SK-N-SH (cell line): Measurements from ENCODE around the gene CACNA1A. TPM values are rescaled to one million over a fixed set of nuclear protein-coding genes. Genes with fewer than 3 reads are reported as not detected.
"Not testable (repeated sequence)": the region's sequence is repeated elsewhere in the genome, so short reads cannot be mapped to it uniquely, and the experiment has no call there.

Experiments
- CTCF ChIA-PET: fragments of 300-600, 350-600 bp; formaldehyde crosslinking; extraction: SDS; loops from one replicate; lab custom pipeline; 2021; lab: Yijun Ruan, JAX
- POLR2A ChIA-PET: fragments of 350-600 bp; sonication (Branson Sonifier 250); formaldehyde crosslinking; extraction: SDS; loops from one replicate; lab custom pipeline; 2020; ENCODE audit warnings: antibody characterized with exemption, inconsistent platforms; lab: Yijun Ruan, JAX
- DNase-seq: peaks from one replicate; pipeline ENCODE4 v3.0.0; 2012
- H2AFZ ChIP-seq: fragments of 200-600 bp; sonication (generic); 2 replicates; pipeline ENCODE4 v1.8.1; 2016; ENCODE audit warnings: antibody characterized with exemption, mild to moderate bottlenecking, low read depth
- H3F3A ChIP-seq: fragments of 200-600 bp; sonication (generic); replicated peaks from 2 replicates; pipeline ENCODE3; 2016; ENCODE audit warnings: antibody characterized with exemption, mild to moderate bottlenecking; ENCODE audit not compliant: insufficient read depth
- H3K27ac ChIP-seq, 2 experiments: fragments of 200-500 bp in 1 of 2; fragments of 200-600 bp in 1 of 2; sonication (Bioruptor generic) in 1 of 2; sonication (generic), shearing (Covaris generic) in 1 of 2; 2 replicates each; pipeline versions ENCODE4 v1.5.1 to v1.6.1; 2014 to 2016; ENCODE audit warnings: low read depth in 2 of 2, inconsistent platforms in 1 of 2, low read length in 1 of 2, mild to moderate bottlenecking in 1 of 2, mixed read lengths in 1 of 2
- H3K27me3 ChIP-seq: fragments of 200-600 bp; sonication (generic), shearing (Covaris generic); 2 replicates; pipeline ENCODE4 v1.6.1; 2016; ENCODE audit warnings: mixed run types; ENCODE audit not compliant: insufficient read depth
- H3K36me3 ChIP-seq, 2 experiments: fragments of 200-500 bp in 1 of 2; fragments of 200-600 bp in 1 of 2; sonication (Bioruptor generic) in 1 of 2; sonication (generic) in 1 of 2; replicated peaks in 1 of 2; 2 replicates each; pipeline versions ENCODE3 to v1.5.1; 2014 to 2016; ENCODE audit warnings: low read length in 1 of 2, mild to moderate bottlenecking in 1 of 2; ENCODE audit not compliant: insufficient read depth in 2 of 2, control insufficient read depth in 1 of 2
- H3K4me1 ChIP-seq, 2 experiments: fragments of 200-500 bp in 1 of 2; fragments of 200-600 bp in 1 of 2; sonication (Bioruptor generic) in 1 of 2; sonication (generic), shearing (Covaris generic) in 1 of 2; 2 replicates each; pipeline versions ENCODE4 v1.5.1 to v1.6.1; 2014 to 2016; ENCODE audit warnings: low read depth in 1 of 2, low read length in 1 of 2, mixed run types in 1 of 2; ENCODE audit not compliant: insufficient read depth in 2 of 2, control insufficient read depth in 1 of 2
- H3K4me2 ChIP-seq: fragments of 200-600 bp; sonication (generic), shearing (Covaris generic); 2 replicates; pipeline ENCODE4 v1.6.1; 2017; ENCODE audit warnings: mixed run types
- H3K4me3 ChIP-seq, 2 experiments: fragments of 200-500 bp in 1 of 2; fragments of 200-600 bp in 1 of 2; sonication (Bioruptor generic) in 1 of 2; sonication (generic), shearing (Covaris generic) in 1 of 2; 2 replicates each; pipeline versions ENCODE4 v1.5.1 to v1.8.1; 2014 to 2016; ENCODE audit warnings: low read depth in 2 of 2, inconsistent platforms in 1 of 2, low read length in 1 of 2, mild to moderate bottlenecking in 1 of 2, mixed read lengths in 1 of 2, moderate library complexity in 1 of 2
- H3K79me2 ChIP-seq: fragments of 200-600 bp; sonication (generic); 2 replicates; pipeline ENCODE4 v1.8.1; 2017; ENCODE audit warnings: mild to moderate bottlenecking; ENCODE audit not compliant: insufficient read depth
- H3K9ac ChIP-seq: fragments of 200-600 bp; sonication (generic); 2 replicates; pipeline ENCODE4 v1.6.1; 2017; ENCODE audit warnings: mixed run types
- H3K9me2 ChIP-seq: fragments of 200-600 bp; sonication (generic); 2 replicates; pipeline ENCODE4 v1.6.1; 2017; ENCODE audit warnings: mixed run types
- H3K9me3 ChIP-seq: fragments of 200-600 bp; sonication (generic); 2 replicates; pipeline ENCODE4 v1.6.1; 2017; ENCODE audit warnings: mixed run types, mild to moderate bottlenecking, moderate library complexity
- H4K20me1 ChIP-seq: fragments of 200-600 bp; sonication (generic); 2 replicates; pipeline ENCODE4 v1.6.1; 2017; ENCODE audit warnings: mild to moderate bottlenecking, mixed run types; ENCODE audit not compliant: insufficient read depth
- EZH2phosphoT487 ChIP-seq: fragments of 200-600 bp; sonication (generic); IDR thresholded peaks from 2 replicates; pipeline ENCODE4 v1.6.1; 2017; ENCODE audit warnings: low read depth, mixed run types, mild to moderate bottlenecking, antibody characterized with exemption, moderate library complexity, borderline replicate concordance
- FOSL2 ChIP-seq: IDR thresholded peaks from 2 replicates; pipeline ENCODE4 v1.4.0; 2012; ENCODE audit warnings: low read depth, mild to moderate bottlenecking, moderate library complexity, borderline replicate concordance
- FOXM1 ChIP-seq: IDR thresholded peaks from 2 replicates; pipeline ENCODE4 v1.4.0; 2012; ENCODE audit warnings: low read depth, mild to moderate bottlenecking
- MEF2A ChIP-seq: IDR thresholded peaks from 2 replicates; pipeline ENCODE4 v1.4.0; 2012; ENCODE audit warnings: low read depth, borderline replicate concordance
- REST ChIP-seq: IDR thresholded peaks from 2 replicates; pipeline ENCODE4 v1.6.1; 2012; ENCODE audit warnings: mild to moderate bottlenecking, low read depth, low read length, moderate library complexity
- WGBS: methylation state at CpG from one replicate; pipeline ENCODE4 v1.1.6; 2017; ENCODE audit warnings: low lambda C conversion rate; 5-methylcytosine and 5-hydroxymethylcytosine counted together
- polyA plus RNA-seq, 3 experiments: library from polyadenylated mRNA; depleted of rRNA; stranded (reverse); fragments of >200 nt; gene quantifications; 2 replicates each; pipeline ENCODE4 v1.2.3, GENCODE V29; 2012

Gene CACNA1A
- polyA plus RNA-seq, 1 of the 3 experiments (the other 2 are of a cell fraction): 1.3 TPM

GRCh38 chr19:13187419-13187818 is 318.9 kb downstream of the CACNA1A start (continued):
- TF ChIP-seq REST (no peak), EZH2phosphoT487 (no peak), MEF2A (no peak), FOXM1 (no peak), FOSL2 (no peak)
- TF ChIP-seq, all 33 proteins: peak for 0

GRCh38 chr19:13186688-13187087 is 319.6 kb downstream of the CACNA1A start:
- DNase-seq, H3K9me2 ChIP-seq, H3K9me3 ChIP-seq, H3K4me3 ChIP-seq, H3K4me2 ChIP-seq, H3K27ac ChIP-seq, H3F3A ChIP-seq, H3K9ac ChIP-seq, H3K27me3 ChIP-seq, H3K4me1 ChIP-seq, H3K36me3 ChIP-seq, H3K79me2 ChIP-seq, H4K20me1 ChIP-seq, H2AFZ ChIP-seq: not testable (repeated sequence)
- ChIA-PET POLR2A (interaction anchor here (0.6 kb wide), 2 partner anchors 14 to 32 kb away, joined by 3 read pairs; no protein-coding TSS in a partner anchor), CTCF (interaction anchor here (1.7 kb wide), 1 partner anchor 8 kb away, joined by 6 read pairs; no protein-coding TSS in a partner anchor)
- 94% methylated on average over 20 of the region's 38 CpGs for WGBS

- H3K79me2 ChIP-seq, DNase-seq, H3K27me3 ChIP-seq, H3K9ac ChIP-seq, H2AFZ ChIP-seq, H3K36me3 ChIP-seq, H3K4me2 ChIP-seq, H3K9me3 ChIP-seq, H3K4me1 ChIP-seq, H3F3A ChIP-seq, H4K20me1 ChIP-seq, H3K9me2 ChIP-seq, H3K27ac ChIP-seq, H3K4me3 ChIP-seq: not testable (repeated sequence)
- ChIA-PET CTCF (interaction anchor here (1.1 to 1.7 kb wide), 2 partner anchors 9 to 77 kb away, joined by 3 to 6 read pairs; no protein-coding TSS in a partner anchor), POLR2A (interaction anchor here (0.6 kb wide), 2 partner anchors 13 to 31 kb away, joined by 3 read pairs; no protein-coding TSS in a partner anchor)
- 96% methylated on average over 18 of the region's 22 CpGs for WGBS
These were observed 320.3 kb downstream of the CACNA1A start for GRCh38 chr19:13185763-13186657.

- WGBS: 67% methylated on average over 23 of the region's 23 CpGs
- H2AFZ ChIP-seq, H3K27me3 ChIP-seq, H3K4me2 ChIP-seq, H3K27ac ChIP-seq, H3K4me1 ChIP-seq, H4K20me1 ChIP-seq, DNase-seq, H3F3A ChIP-seq, H3K36me3 ChIP-seq, H3K9ac ChIP-seq, H3K9me3 ChIP-seq, H3K9me2 ChIP-seq, H3K79me2 ChIP-seq, H3K4me3 ChIP-seq, POLR2A ChIA-PET: not testable (repeated sequence)
- CTCF ChIA-PET: interaction anchor here (1.7 kb wide), 1 partner anchor 10 kb away, joined by 6 read pairs; no protein-coding TSS in a partner anchor
These were observed 321.4 kb downstream of the CACNA1A start for GRCh38 chr19:13184926-13185325.
